ENCODE data around the gene GKN2. TPM values are rescaled to one million over a fixed set of nuclear protein-coding genes. Genes with fewer than 3 reads are reported as not detected.

GKN2 gene
- polyA plus RNA-seq, 1 donor from 2014 or later = not detected

- Histone ChIP-seq H3K4me2 (ENCODE audit: low read length) (no peak overlapping the region), H3F3A (ENCODE audit: insufficient read depth, low read length, poor library complexity, severe bottlenecking) (no peaks in the 10 kb centered on the region), H3K79me2 (replicated peaks; ENCODE audit: insufficient read depth, low read length) (no peaks in the 10 kb centered on the region), H3K36me3 (ENCODE audit: insufficient read depth, low read length) (no peaks in the 10 kb centered on the region), H3K9me2 (ENCODE audit: insufficient read depth, low read length) (no peaks in the 10 kb centered on the region), H3K9ac (ENCODE audit: low read length) (no peak overlapping the region), H4K20me1 (ENCODE audit: insufficient read depth) (no peaks in the 10 kb centered on the region), H2AFZ (ENCODE audit: low read depth, low read length) (no peak overlapping the region), H3K27ac (ENCODE audit: low read length) (no peak overlapping the region), H3K9me3 (ENCODE audit: low read length) (no peaks in the 10 kb centered on the region), H3K4me3 (ENCODE audit: low read length) (no peak overlapping the region), H3K27me3 (ENCODE audit: insufficient read depth, low read depth, low read length) (no peaks in the 10 kb centered on the region)
- TF ChIP-seq EZH2 (IDR thresholded peaks at IDR 0.05; ENCODE audit: borderline replicate concordance, insufficient read depth, low read length, poor library complexity, severe bottlenecking) (no peak), SMC3 (conservative IDR thresholded peaks at IDR 0.05; ENCODE audit: poor library complexity) (no peak), TAF1 (IDR thresholded peaks at IDR 0.05; ENCODE audit: low read depth) (no peak), MXI1 (conservative IDR thresholded peaks at IDR 0.05; ENCODE audit: poor library complexity, severe bottlenecking) (no peak), EP300 (conservative IDR thresholded peaks at IDR 0.05; ENCODE audit: poor library complexity, severe bottlenecking) (no peak), RAD21 (conservative IDR thresholded peaks at IDR 0.05) (no peak), POLR2AphosphoS5 (IDR thresholded peaks at IDR 0.05) (no peak)
- TF ChIP-seq, protein P1, sequence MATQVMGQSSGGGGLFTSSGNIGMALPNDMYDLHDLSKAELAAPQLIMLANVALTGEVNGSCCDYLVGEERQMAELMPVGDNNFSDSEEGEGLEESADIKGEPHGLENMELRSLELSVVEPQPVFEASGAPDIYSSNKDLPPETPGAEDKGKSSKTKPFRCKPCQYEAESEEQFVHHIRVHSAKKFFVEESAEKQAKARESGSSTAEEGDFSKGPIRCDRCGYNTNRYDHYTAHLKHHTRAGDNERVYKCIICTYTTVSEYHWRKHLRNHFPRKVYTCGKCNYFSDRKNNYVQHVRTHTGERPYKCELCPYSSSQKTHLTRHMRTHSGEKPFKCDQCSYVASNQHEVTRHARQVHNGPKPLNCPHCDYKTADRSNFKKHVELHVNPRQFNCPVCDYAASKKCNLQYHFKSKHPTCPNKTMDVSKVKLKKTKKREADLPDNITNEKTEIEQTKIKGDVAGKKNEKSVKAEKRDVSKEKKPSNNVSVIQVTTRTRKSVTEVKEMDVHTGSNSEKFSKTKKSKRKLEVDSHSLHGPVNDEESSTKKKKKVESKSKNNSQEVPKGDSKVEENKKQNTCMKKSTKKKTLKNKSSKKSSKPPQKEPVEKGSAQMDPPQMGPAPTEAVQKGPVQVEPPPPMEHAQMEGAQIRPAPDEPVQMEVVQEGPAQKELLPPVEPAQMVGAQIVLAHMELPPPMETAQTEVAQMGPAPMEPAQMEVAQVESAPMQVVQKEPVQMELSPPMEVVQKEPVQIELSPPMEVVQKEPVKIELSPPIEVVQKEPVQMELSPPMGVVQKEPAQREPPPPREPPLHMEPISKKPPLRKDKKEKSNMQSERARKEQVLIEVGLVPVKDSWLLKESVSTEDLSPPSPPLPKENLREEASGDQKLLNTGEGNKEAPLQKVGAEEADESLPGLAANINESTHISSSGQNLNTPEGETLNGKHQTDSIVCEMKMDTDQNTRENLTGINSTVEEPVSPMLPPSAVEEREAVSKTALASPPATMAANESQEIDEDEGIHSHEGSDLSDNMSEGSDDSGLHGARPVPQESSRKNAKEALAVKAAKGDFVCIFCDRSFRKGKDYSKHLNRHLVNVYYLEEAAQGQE (IDR thresholded peaks at IDR 0.05; ENCODE audit: borderline replicate concordance) = no peak
- TF ChIP-seq, protein P2, sequence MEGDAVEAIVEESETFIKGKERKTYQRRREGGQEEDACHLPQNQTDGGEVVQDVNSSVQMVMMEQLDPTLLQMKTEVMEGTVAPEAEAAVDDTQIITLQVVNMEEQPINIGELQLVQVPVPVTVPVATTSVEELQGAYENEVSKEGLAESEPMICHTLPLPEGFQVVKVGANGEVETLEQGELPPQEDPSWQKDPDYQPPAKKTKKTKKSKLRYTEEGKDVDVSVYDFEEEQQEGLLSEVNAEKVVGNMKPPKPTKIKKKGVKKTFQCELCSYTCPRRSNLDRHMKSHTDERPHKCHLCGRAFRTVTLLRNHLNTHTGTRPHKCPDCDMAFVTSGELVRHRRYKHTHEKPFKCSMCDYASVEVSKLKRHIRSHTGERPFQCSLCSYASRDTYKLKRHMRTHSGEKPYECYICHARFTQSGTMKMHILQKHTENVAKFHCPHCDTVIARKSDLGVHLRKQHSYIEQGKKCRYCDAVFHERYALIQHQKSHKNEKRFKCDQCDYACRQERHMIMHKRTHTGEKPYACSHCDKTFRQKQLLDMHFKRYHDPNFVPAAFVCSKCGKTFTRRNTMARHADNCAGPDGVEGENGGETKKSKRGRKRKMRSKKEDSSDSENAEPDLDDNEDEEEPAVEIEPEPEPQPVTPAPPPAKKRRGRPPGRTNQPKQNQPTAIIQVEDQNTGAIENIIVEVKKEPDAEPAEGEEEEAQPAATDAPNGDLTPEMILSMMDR (IDR thresholded peaks at IDR 0.05; ENCODE audit: poor library complexity, severe bottlenecking) = no peak
Observed at GRCh38 chr2:68934021-68934420, 18.7 kb downstream of the GKN2 start.

DNA sequence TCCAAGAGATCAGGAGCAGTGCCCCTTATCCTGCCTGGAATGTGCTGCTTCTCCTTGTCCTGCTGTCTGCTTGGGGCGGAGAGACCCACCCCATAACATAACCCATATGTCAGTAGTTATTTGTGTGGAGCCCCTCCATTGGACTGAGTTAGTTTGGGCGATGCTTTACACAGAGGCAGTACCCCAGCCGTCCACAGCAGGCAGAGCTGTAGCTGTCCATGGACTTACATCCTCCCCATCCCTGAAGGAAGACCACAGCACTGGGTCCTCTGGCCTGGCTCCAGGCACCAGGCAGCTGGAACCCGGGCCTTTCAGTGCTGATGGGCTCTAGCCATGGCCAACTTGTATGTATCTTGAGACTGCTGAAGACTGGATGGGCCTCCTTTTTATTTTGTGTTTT, 20.3 kb downstream of the GKN2 start:
- H3K4me3 ChIP-seq (ENCODE audit: low read length) = no peak overlapping the region
- H3K9me2 ChIP-seq (ENCODE audit: insufficient read depth, low read length) = no peaks in the 10 kb centered on the region
- no peaks in the 10 kb centered on the region for H3K27me3 ChIP-seq (ENCODE audit: insufficient read depth, low read depth, low read length)
- H3K79me2 ChIP-seq (replicated peaks; ENCODE audit: insufficient read depth, low read length) = no peaks in the 10 kb centered on the region
- no peaks in the 10 kb centered on the region for H3K9me3 ChIP-seq (ENCODE audit: low read length)
- no peak overlapping the region for H2AFZ ChIP-seq (ENCODE audit: low read depth, low read length)
- no peak overlapping the region for H3K4me2 ChIP-seq (ENCODE audit: low read length)
- H3K9ac ChIP-seq (ENCODE audit: low read length) = no peak overlapping the region
- no peaks in the 10 kb centered on the region for H3F3A ChIP-seq (ENCODE audit: insufficient read depth, low read length, poor library complexity, severe bottlenecking)
- no peaks in the 10 kb centered on the region for H4K20me1 ChIP-seq (ENCODE audit: insufficient read depth)
- H3K27ac ChIP-seq (ENCODE audit: low read length) = no peak overlapping the region
- TF ChIP-seq RAD21 (conservative IDR thresholded peaks at IDR 0.05) (no peak), MXI1 (conservative IDR thresholded peaks at IDR 0.05; ENCODE audit: poor library complexity, severe bottlenecking) (no peak), SMC3 (conservative IDR thresholded peaks at IDR 0.05; ENCODE audit: poor library complexity) (no peak), POLR2AphosphoS5 (IDR thresholded peaks at IDR 0.05) (no peak), EZH2 (IDR thresholded peaks at IDR 0.05; ENCODE audit: borderline replicate concordance, insufficient read depth, low read length, poor library complexity, severe bottlenecking) (no peak), EP300 (conservative IDR thresholded peaks at IDR 0.05; ENCODE audit: poor library complexity, severe bottlenecking) (no peak)
- TF ChIP-seq, protein P2 (IDR thresholded peaks at IDR 0.05; ENCODE audit: poor library complexity, severe bottlenecking) = no peak
- TF ChIP-seq, protein P1 (IDR thresholded peaks at IDR 0.05; ENCODE audit: borderline replicate concordance) = no peak
- H3K36me3 ChIP-seq (ENCODE audit: insufficient read depth, low read length) = no peaks in the 10 kb centered on the region

Data from neural cell (in vitro differentiated cells).